ENCODE measurements around the gene STARD9. TPM values are rescaled to one million over a fixed set of nuclear protein-coding genes. Genes with fewer than 3 reads are reported as not detected.
"Not testable (repeated sequence)": the region's sequence is repeated elsewhere in the genome, so short reads cannot be mapped to it uniquely, and the experiment has no call there.

Gene STARD9
- total RNA-seq, 1 donor from 2014 or later, result 27.7 TPM

GRCh38 chr15:42737529-42738328 lies 162.3 kb downstream of the STARD9 start:
- Histone ChIP-seq H3K27me3 (ENCODE audit: control insufficient read depth in 3 of 3, insufficient read depth in 3 of 3, low read length in 3 of 3) (no peaks in the 10 kb centered on the region), H3K36me3 (ENCODE audit: control insufficient read depth in 3 of 3, insufficient read depth in 3 of 3, low read length in 3 of 3) (peaks cover 22 to 25% (median 24%) of the 10 kb centered on the region in 3 donors), H3K9me3 (ENCODE audit: control insufficient read depth in 3 of 3, low read length in 3 of 3) (no peaks in the 10 kb centered on the region), H3K4me1 (ENCODE audit: control insufficient read depth in 3 of 3, insufficient read depth in 3 of 3, low read length in 3 of 3) (peaks cover 10 to 18% (median 18%) of the 10 kb centered on the region in 3 donors), H3K27ac (ENCODE audit: low read depth, low read length) (peak overlapping the region; percentile 83), H3K9ac (ENCODE audit: low read depth in 1 of 3, low read length in 3 of 3) (peak overlapping the region; percentile 87 to 94 (median 88)), H3K4me3 (ENCODE audit: low read length in 3 of 3) (peak overlapping the region; percentile 78 to 94 (median 82))

- Histone ChIP-seq H3K27me3 (ENCODE audit: control insufficient read depth in 3 of 3, insufficient read depth in 3 of 3, low read length in 3 of 3) (no peaks in the 10 kb centered on the region), H3K36me3 (ENCODE audit: control insufficient read depth in 3 of 3, insufficient read depth in 3 of 3, low read length in 3 of 3) (peaks cover 2 to 6% (median 4%) of the 10 kb centered on the region in 3 donors), H3K4me3 (ENCODE audit: low read length in 3 of 3) (no peak overlapping the region), H3K9me3 (ENCODE audit: control insufficient read depth in 3 of 3, low read length in 3 of 3) (no peaks in the 10 kb centered on the region), H3K4me1 (ENCODE audit: control insufficient read depth in 3 of 3, insufficient read depth in 3 of 3, low read length in 3 of 3) (peaks cover 4 to 9% (median 7%) of the 10 kb centered on the region in 3 donors), H3K27ac (ENCODE audit: low read depth, low read length) (no peak overlapping the region), H3K9ac (ENCODE audit: low read depth in 1 of 3, low read length in 3 of 3) (no peak overlapping the region)
Observed at GRCh38 chr15:42741710-42742109, 166.3 kb downstream of the STARD9 start.

DNA sequence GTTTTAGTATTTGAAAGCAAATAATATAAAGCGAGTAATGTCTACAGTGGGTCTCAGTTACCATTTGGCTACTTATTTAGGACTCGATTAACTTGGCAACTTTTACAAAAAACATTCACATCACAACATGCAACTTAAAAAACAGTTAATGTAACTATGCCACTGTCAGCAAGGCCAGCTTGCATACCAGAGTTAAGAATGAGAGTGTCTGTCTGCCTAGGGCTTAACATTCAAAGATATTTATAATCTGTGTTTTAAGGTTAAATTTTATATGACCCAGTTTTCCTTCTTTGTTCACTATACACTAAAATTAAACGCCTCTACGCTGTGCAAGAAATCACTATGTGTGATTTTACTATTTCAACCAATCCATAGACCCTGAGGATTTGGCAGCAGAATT lies 166.7 kb downstream of the STARD9 start:
- Histone ChIP-seq H3K9ac (ENCODE audit: low read depth in 1 of 3, low read length in 3 of 3) (no peak overlapping the region), H3K4me3 (ENCODE audit: low read length in 3 of 3) (no peak overlapping the region), H3K27ac (ENCODE audit: low read depth, low read length) (no peak overlapping the region), H3K36me3 (ENCODE audit: control insufficient read depth in 3 of 3, insufficient read depth in 3 of 3, low read length in 3 of 3) (peaks cover 2 to 6% (median 4%) of the 10 kb centered on the region in 3 donors), H3K9me3 (ENCODE audit: control insufficient read depth in 3 of 3, low read length in 3 of 3) (no peaks in the 10 kb centered on the region), H3K4me1 (ENCODE audit: control insufficient read depth in 3 of 3, insufficient read depth in 3 of 3, low read length in 3 of 3) (peaks cover 4 to 8% (median 7%) of the 10 kb centered on the region in 3 donors), H3K27me3 (ENCODE audit: control insufficient read depth in 3 of 3, insufficient read depth in 3 of 3, low read length in 3 of 3) (no peaks in the 10 kb centered on the region)

DNA sequence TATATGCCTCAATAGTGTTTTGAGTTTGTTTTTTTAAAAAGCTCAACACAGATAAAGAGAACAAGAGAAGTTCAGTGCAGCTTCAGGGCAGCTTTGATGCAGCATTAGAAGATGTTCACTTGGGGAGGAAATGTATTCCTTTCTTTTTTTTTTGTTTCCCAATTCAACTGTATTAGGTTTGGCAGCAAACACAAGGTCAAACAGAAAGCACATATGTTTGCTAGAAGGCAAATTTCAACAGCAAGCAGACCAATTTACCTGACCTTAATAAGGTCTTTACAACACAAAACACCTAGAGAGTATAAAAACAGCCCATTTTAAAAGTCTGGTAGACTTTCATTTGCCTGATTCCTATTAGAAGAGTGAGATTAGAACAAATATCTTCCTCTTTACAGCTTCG lies 168.8 kb downstream of the STARD9 start:
- no peak overlapping the region for H3K27ac ChIP-seq (ENCODE audit: low read depth, low read length)
- no peak overlapping the region for H3K4me3 ChIP-seq (ENCODE audit: low read length in 3 of 3)
- peaks cover 2 to 6% (median 4%) of the 10 kb centered on the region in 3 donors for H3K36me3 ChIP-seq (ENCODE audit: control insufficient read depth in 3 of 3, insufficient read depth in 3 of 3, low read length in 3 of 3)
- H3K27me3 ChIP-seq (ENCODE audit: control insufficient read depth in 3 of 3, insufficient read depth in 3 of 3, low read length in 3 of 3), result no peaks in the 10 kb centered on the region
- no peak overlapping the region for H3K9ac ChIP-seq (ENCODE audit: low read depth in 1 of 3, low read length in 3 of 3)
- H3K9me3 ChIP-seq (ENCODE audit: control insufficient read depth in 3 of 3, low read length in 3 of 3), result no peaks in the 10 kb centered on the region
- H3K4me1 ChIP-seq (ENCODE audit: control insufficient read depth in 3 of 3, insufficient read depth in 3 of 3, low read length in 3 of 3), result peaks cover 0 to 3% (median under 1%) of the 10 kb centered on the region in 3 donors

DNA sequence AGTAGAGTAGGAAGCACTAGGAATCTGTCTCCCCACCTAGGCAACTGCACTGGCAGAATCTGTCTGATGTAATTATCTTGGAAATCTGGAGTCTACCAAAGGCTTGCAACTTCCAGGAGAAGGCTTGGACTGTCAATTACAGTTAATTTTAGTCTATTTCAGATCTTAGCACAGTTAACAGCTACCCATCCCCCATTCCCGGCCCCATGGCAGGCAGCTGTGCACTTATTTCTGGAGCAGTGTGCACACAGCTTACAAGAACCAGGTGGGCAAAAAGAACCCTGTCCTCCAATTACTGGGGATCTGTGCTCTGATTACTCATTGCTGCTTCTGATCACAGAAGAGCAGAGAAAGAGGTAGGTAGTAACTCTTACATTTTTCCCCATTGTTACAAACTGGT lies 173.9 kb downstream of the STARD9 start:
- peaks cover 11 to 23% (median 21%) of the 10 kb centered on the region in 3 donors for H3K36me3 ChIP-seq (ENCODE audit: control insufficient read depth in 3 of 3, insufficient read depth in 3 of 3, low read length in 3 of 3)

GRCh38 chr15:42750306-42750705 lies 174.9 kb downstream of the STARD9 start:
- no peaks in the 10 kb centered on the region for H3K9me3 ChIP-seq (ENCODE audit: control insufficient read depth in 3 of 3, low read length in 3 of 3)
- peaks cover 11 to 23% (median 21%) of the 10 kb centered on the region in 3 donors for H3K36me3 ChIP-seq (ENCODE audit: control insufficient read depth in 3 of 3, insufficient read depth in 3 of 3, low read length in 3 of 3)
- no peak overlapping the region for H3K4me3 ChIP-seq (ENCODE audit: low read length in 3 of 3)
- H3K4me1 ChIP-seq (ENCODE audit: control insufficient read depth in 3 of 3, insufficient read depth in 3 of 3, low read length in 3 of 3), result peaks cover 0 to 3% (median 0%) of the 10 kb centered on the region in 3 donors
- H3K27me3 ChIP-seq (ENCODE audit: control insufficient read depth in 3 of 3, insufficient read depth in 3 of 3, low read length in 3 of 3), result no peaks in the 10 kb centered on the region
- H3K27ac ChIP-seq (ENCODE audit: low read depth, low read length), result no peak overlapping the region
- H3K9ac ChIP-seq (ENCODE audit: low read depth in 1 of 3, low read length in 3 of 3), result no peak overlapping the region

More for the DNA sequence above, 173.9 kb downstream of the STARD9 start:
- Histone ChIP-seq H3K27me3 (ENCODE audit: control insufficient read depth in 3 of 3, insufficient read depth in 3 of 3, low read length in 3 of 3) (no peaks in the 10 kb centered on the region), H3K27ac (ENCODE audit: low read depth, low read length) (no peak overlapping the region), H3K9ac (ENCODE audit: low read depth in 1 of 3, low read length in 3 of 3) (no peak overlapping the region), H3K4me3 (ENCODE audit: low read length in 3 of 3) (no peak overlapping the region), H3K4me1 (ENCODE audit: control insufficient read depth in 3 of 3, insufficient read depth in 3 of 3, low read length in 3 of 3) (peaks cover 0 to 3% (median 0%) of the 10 kb centered on the region in 3 donors), H3K9me3 (ENCODE audit: control insufficient read depth in 3 of 3, low read length in 3 of 3) (no peaks in the 10 kb centered on the region)

DNA sequence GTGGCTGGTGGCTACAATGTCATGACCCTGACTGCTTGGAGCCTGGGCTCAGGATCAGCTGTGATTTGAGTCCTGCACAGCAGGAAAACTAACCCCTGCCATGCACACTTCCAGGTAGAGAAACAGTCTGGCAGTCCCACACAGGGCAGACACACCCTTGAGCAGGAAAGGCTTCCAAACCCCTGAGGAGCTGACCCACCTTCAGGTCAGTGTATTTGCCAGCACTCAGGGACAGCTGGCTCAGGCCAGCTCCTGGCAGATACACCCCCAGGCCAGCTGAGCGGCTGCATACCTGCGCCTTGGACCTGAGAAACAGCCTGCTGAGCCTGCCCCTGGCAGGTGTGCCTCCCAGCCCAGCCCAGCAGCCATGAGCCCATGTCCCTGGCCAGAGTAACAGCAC lies 183.7 kb downstream of the STARD9 start:
- H3K9ac ChIP-seq (ENCODE audit: low read depth in 1 of 3, low read length in 3 of 3), result peak overlapping the region in 1 of 3 donors; percentile 19
- H3K4me3 ChIP-seq (ENCODE audit: low read length in 3 of 3), result no peak overlapping the region
- H3K27me3 ChIP-seq (ENCODE audit: control insufficient read depth in 3 of 3, insufficient read depth in 3 of 3, low read length in 3 of 3), result no peaks in the 10 kb centered on the region
- peaks cover 0 to 3% (median 0%) of the 10 kb centered on the region in 3 donors for H3K36me3 ChIP-seq (ENCODE audit: control insufficient read depth in 3 of 3, insufficient read depth in 3 of 3, low read length in 3 of 3)
- H3K4me1 ChIP-seq (ENCODE audit: control insufficient read depth in 3 of 3, insufficient read depth in 3 of 3, low read length in 3 of 3), result peaks cover 7 to 10% (median 9%) of the 10 kb centered on the region in 3 donors
- H3K9me3 ChIP-seq (ENCODE audit: control insufficient read depth in 3 of 3, low read length in 3 of 3), result peaks cover 0 to 2% (median 0%) of the 10 kb centered on the region in 3 donors
- H3K27ac ChIP-seq (ENCODE audit: low read depth, low read length), result no peak overlapping the region

DNA sequence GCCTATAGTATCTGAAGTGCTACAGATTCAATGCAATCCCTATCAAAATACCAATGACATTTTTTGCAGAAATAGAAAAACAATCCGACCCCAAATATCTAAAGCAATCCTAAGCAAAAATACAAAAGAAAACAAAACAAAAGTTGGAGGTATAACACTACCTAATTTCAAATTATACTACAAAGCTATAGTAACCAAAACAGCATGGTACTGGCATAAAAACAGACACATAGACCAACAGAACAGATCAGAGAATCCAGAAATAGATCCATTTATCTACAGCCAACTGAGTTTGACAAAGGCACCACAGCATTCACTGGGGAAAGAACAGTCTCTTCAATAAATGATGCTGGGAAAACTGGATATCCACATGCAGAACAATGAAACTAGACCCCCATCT lies 185.4 kb downstream of the STARD9 start:
- Histone ChIP-seq H3K27ac (ENCODE audit: low read depth, low read length) (no peak overlapping the region), H3K4me1 (ENCODE audit: control insufficient read depth in 3 of 3, insufficient read depth in 3 of 3, low read length in 3 of 3) (peaks cover 7 to 10% (median 9%) of the 10 kb centered on the region in 3 donors), H3K36me3 (ENCODE audit: control insufficient read depth in 3 of 3, insufficient read depth in 3 of 3, low read length in 3 of 3) (peaks cover 0 to 3% (median 0%) of the 10 kb centered on the region in 3 donors), H3K9me3 (ENCODE audit: control insufficient read depth in 3 of 3, low read length in 3 of 3) (peaks cover 0 to 2% (median 0%) of the 10 kb centered on the region in 3 donors), H3K4me3 (ENCODE audit: low read length in 3 of 3) (no peak overlapping the region), H3K9ac (ENCODE audit: low read depth in 1 of 3, low read length in 3 of 3) (no peak overlapping the region), H3K27me3 (ENCODE audit: control insufficient read depth in 3 of 3, insufficient read depth in 3 of 3, low read length in 3 of 3) (no peaks in the 10 kb centered on the region)

DNA sequence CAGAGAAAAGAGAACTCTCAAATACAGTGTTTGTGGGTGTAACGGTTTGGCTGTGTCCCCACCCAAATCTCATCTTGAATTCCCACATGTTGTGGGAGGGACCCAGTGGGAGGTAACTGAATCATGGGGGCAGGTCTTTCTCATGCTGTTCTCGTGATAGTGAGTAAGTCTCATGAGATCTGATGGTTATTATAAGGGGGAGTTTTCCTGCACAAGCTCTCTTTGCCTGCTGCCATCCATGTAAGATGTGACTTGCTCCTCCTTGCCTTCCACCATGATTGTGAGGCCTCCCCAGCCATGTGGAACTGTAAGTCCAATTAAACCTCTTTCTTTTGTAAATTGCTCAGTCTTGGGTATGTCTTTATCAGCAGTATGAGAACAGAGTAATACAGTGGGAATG lies 186.4 kb downstream of the STARD9 start:
- H3K9me3 ChIP-seq (ENCODE audit: control insufficient read depth in 3 of 3, low read length in 3 of 3); H3K36me3 ChIP-seq (ENCODE audit: control insufficient read depth in 3 of 3, insufficient read depth in 3 of 3, low read length in 3 of 3); H3K27ac ChIP-seq (ENCODE audit: low read depth, low read length): not testable (repeated sequence)

DNA sequence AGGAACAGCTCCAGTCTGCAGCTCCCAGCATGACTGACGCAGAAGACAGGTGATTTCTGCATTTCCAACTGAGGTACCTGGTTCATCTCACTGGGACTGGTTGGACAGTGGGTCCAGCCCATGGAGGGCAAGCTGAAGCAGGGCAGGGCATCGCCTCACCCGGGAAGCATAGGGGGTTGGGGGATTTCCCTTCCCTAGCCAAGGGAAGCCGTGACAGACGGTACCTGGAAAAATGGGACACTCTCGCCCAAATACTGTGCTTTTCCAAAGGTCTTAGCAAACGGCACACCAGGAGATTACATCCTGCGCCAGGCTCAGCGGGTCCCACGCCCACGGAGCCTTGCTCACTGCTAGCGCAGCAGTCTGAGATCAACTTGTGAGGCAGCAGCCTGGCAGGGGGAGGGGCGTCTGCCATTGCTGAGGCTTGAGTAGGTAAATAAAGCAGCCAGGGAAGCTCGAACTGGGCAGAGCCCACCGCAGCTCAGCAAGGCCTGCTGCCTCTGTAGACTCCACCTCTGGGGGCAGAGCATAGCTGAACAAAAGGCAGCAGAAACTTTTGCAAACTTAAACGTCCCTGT lies 188.8 kb downstream of the STARD9 start:
- H3K9me3 ChIP-seq (ENCODE audit: control insufficient read depth in 3 of 3, low read length in 3 of 3); H3K27ac ChIP-seq (ENCODE audit: low read depth, low read length); H3K4me1 ChIP-seq (ENCODE audit: control insufficient read depth in 3 of 3, insufficient read depth in 3 of 3, low read length in 3 of 3); H3K4me3 ChIP-seq (ENCODE audit: low read length in 3 of 3); H3K36me3 ChIP-seq (ENCODE audit: control insufficient read depth in 3 of 3, insufficient read depth in 3 of 3, low read length in 3 of 3); H3K9ac ChIP-seq (ENCODE audit: low read depth in 1 of 3, low read length in 3 of 3); H3K27me3 ChIP-seq (ENCODE audit: control insufficient read depth in 3 of 3, insufficient read depth in 3 of 3, low read length in 3 of 3): not testable (repeated sequence)

More for the DNA sequence above, 186.4 kb downstream of the STARD9 start:
- H3K4me1 ChIP-seq (ENCODE audit: control insufficient read depth in 3 of 3, insufficient read depth in 3 of 3, low read length in 3 of 3); H3K9ac ChIP-seq (ENCODE audit: low read depth in 1 of 3, low read length in 3 of 3); H3K27me3 ChIP-seq (ENCODE audit: control insufficient read depth in 3 of 3, insufficient read depth in 3 of 3, low read length in 3 of 3); H3K4me3 ChIP-seq (ENCODE audit: low read length in 3 of 3): not testable (repeated sequence)
